Glomerular visceral epithelial cell (primary cell): ENCODE results near the gene SRP9.

Source experiments
- DNase-seq: peaks from one replicate; pipeline ENCODE4 v3.0.0-alpha.2; 2016; ENCODE audit errors: extremely low spot score

Gene SRP9

GRCh38 chr1:225838793-225839192 lies 61.2 kb downstream of the SRP9 start:
- DNase-seq, result no peak
